Endothelial cell of umbilical vein (primary cell): Measurements from ENCODE around the gene MFSD6.

Experiments used
- EZH2 ChIP-seq: IDR thresholded peaks from 2 replicates; pipeline ENCODE4 v1.6.1; 2012; ENCODE audit warnings: borderline replicate concordance, low read depth, mild to moderate bottlenecking, moderate library complexity, low read length, inconsistent platforms; ENCODE audit not compliant: severe bottlenecking
- MAX ChIP-seq: IDR thresholded peaks from 2 replicates; pipeline ENCODE4 v1.6.1; 2011; ENCODE audit not compliant: insufficient read depth, insufficient read length
- POLR2A ChIP-seq: IDR thresholded peaks from 2 replicates; pipeline ENCODE4 v1.6.1; 2012; ENCODE audit warnings: low read depth, mild to moderate bottlenecking, control low read depth, low read length
- POLR2AphosphoS5 ChIP-seq: IDR thresholded peaks from 2 replicates; pipeline ENCODE4 v1.6.1; 2012; ENCODE audit warnings: low read depth, mild to moderate bottlenecking, control low read depth, low read length, moderate library complexity; ENCODE audit not compliant: insufficient read depth
- TF ChIP-seq, protein P1 (sequence below), 2 donors: IDR thresholded peaks; 1 replicate in 1 of 2; 2 replicates in 1 of 2; pipeline ENCODE4 v1.5.1; 2011; ENCODE audit warnings: low read length in 2 of 2, mild to moderate bottlenecking in 2 of 2, moderate library complexity in 2 of 2, control low read depth in 1 of 2, inconsistent platforms in 1 of 2, low read depth in 1 of 2; ENCODE audit not compliant: insufficient read depth in 1 of 2; ENCODE audit errors: extremely low read depth in 1 of 2

GRCh38 chr2:190537765-190538164 is 129.6 kb downstream of the MFSD6 start:
- TF ChIP-seq, protein P1, sequence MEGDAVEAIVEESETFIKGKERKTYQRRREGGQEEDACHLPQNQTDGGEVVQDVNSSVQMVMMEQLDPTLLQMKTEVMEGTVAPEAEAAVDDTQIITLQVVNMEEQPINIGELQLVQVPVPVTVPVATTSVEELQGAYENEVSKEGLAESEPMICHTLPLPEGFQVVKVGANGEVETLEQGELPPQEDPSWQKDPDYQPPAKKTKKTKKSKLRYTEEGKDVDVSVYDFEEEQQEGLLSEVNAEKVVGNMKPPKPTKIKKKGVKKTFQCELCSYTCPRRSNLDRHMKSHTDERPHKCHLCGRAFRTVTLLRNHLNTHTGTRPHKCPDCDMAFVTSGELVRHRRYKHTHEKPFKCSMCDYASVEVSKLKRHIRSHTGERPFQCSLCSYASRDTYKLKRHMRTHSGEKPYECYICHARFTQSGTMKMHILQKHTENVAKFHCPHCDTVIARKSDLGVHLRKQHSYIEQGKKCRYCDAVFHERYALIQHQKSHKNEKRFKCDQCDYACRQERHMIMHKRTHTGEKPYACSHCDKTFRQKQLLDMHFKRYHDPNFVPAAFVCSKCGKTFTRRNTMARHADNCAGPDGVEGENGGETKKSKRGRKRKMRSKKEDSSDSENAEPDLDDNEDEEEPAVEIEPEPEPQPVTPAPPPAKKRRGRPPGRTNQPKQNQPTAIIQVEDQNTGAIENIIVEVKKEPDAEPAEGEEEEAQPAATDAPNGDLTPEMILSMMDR (IDR thresholded peaks at IDR 0.05; ENCODE audit: extremely low read depth in 1 of 2, insufficient read depth in 1 of 2, low read depth in 1 of 2, low read length in 2 of 2), result no peak
- no peak for TF ChIP-seq EZH2
- no peak for TF ChIP-seq POLR2AphosphoS5
- no peak for TF ChIP-seq POLR2A
- TF ChIP-seq MAX, result no peak
